Lower lobe of right lung (tissue), 2 donors: ENCODE data around the gene P2RX2. TPM values are rescaled to one million over a fixed set of nuclear protein-coding genes. Genes with fewer than 3 reads are reported as not detected.

Experiments
- ATAC-seq, 2 donors: fragments of 200-7000 bp; cut with Tn5 transposase; one replicate each; pipeline ENCODE4 v1.9.1; 2020 to 2022; ENCODE audit warnings: mild to moderate bottlenecking in 2 of 2, moderate library complexity in 2 of 2
- DNase-seq: peaks from one replicate; pipeline ENCODE4 v3.0.0-alpha.2; 2020
- H3K27ac ChIP-seq: fragments of 200-600 bp; one replicate; pipeline ENCODE4 v1.8.0; 2022
- H3K27me3 ChIP-seq: fragments of 200-600 bp; one replicate; pipeline ENCODE4 v1.8.0; 2022; ENCODE audit warnings: low read depth
- H3K36me3 ChIP-seq: fragments of 200-600 bp; one replicate; pipeline ENCODE4 v1.8.0; 2022; ENCODE audit warnings: mild to moderate bottlenecking
- H3K4me1 ChIP-seq: fragments of 200-600 bp; one replicate; pipeline ENCODE4 v1.8.0; 2022
- H3K4me3 ChIP-seq: fragments of 200-600 bp; one replicate; pipeline ENCODE4 v1.8.0; 2022; ENCODE audit warnings: mild to moderate bottlenecking
- H3K9me3 ChIP-seq: fragments of 200-600 bp; one replicate; pipeline ENCODE4 v1.8.0; 2022
- intact Hi-C: fragments of 100-400 bp; cut with DNase I; formaldehyde crosslinking; loops from one replicate; pipeline ENCODE4 v1.11.0; 2022
- total RNA-seq: library from RNA; stranded (reverse); fragmentation: NEBNext Ultra II Directional; extraction: Animal tissue kit (Norgen Biotek cat#: 25700); gene quantifications from one replicate; pipeline ENCODE4 v1.2.1, GENCODE V29; 2021
- TF ChIP-seq, protein P1 (sequence below): fragments of 200-600 bp; IDR thresholded peaks from one replicate; pipeline ENCODE4 v1.8.0; 2022; ENCODE audit warnings: antibody characterized with exemption, mild to moderate bottlenecking
- donor health status: DM: no; HTN: yes; CAD: no; lungs with severe emphysema.

Gene P2RX2
- total RNA-seq, 1 donor from 2014 or later = 0.56 TPM

DNA sequence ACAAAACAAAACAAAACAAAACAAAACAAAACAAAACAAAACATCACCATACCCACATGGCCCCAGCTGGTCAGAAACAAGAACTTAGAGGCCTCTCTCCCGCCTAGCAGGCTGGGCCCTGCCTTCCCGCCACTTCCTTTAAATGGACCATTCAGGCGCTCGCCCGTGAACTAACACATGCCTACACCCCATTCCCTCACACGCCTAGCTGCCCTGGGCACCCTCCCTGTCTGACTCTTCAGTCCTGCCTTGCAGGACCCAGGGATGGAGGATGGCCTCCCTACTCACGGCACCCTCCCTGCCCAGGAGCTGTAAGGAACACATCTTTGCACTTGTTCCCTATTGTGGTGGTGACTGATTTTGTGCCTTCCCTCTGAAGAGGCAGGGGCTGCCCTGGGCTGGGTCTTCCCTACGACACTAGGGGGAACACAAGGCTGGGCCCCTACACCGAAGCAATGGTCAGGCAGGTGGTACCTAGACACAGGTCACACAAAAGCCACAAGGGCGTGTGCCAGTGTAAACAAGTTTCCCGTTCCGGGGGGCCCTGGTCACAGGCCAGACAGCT lies 21.5 kb downstream of the P2RX2 start:
- no peaks in the 10 kb centered on the region for H3K27me3 ChIP-seq
- TF ChIP-seq, protein P1, sequence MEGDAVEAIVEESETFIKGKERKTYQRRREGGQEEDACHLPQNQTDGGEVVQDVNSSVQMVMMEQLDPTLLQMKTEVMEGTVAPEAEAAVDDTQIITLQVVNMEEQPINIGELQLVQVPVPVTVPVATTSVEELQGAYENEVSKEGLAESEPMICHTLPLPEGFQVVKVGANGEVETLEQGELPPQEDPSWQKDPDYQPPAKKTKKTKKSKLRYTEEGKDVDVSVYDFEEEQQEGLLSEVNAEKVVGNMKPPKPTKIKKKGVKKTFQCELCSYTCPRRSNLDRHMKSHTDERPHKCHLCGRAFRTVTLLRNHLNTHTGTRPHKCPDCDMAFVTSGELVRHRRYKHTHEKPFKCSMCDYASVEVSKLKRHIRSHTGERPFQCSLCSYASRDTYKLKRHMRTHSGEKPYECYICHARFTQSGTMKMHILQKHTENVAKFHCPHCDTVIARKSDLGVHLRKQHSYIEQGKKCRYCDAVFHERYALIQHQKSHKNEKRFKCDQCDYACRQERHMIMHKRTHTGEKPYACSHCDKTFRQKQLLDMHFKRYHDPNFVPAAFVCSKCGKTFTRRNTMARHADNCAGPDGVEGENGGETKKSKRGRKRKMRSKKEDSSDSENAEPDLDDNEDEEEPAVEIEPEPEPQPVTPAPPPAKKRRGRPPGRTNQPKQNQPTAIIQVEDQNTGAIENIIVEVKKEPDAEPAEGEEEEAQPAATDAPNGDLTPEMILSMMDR = no peak
- H3K4me3 ChIP-seq = no peak overlapping the region
- H3K36me3 ChIP-seq = peaks cover 83% of the 10 kb centered on the region
- no peaks in the 10 kb centered on the region for H3K9me3 ChIP-seq
- no peak for ATAC-seq
- no peak for DNase-seq
- H3K27ac ChIP-seq = no peak overlapping the region
- intact Hi-C loops = no loop called here
- H3K4me1 ChIP-seq = no peaks in the 10 kb centered on the region

DNA sequence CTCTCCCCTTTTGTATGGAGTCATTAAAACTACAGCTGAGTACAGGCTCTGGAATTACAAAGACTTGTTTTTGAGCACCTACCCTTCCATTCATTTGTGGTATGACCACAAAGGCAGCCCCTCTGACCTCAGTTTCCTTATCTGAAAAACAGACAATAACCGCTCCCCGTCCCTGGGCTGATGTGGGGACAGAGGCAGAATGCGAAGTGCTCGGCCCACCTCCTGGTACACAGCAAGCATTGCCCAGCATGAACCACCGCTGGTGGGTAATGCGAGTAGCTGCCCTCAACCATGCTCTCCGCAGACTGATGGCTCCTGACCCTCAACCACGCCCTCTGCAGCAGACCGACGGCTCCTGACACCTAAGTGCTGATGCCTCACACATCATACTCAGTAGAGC lies 22.4 kb downstream of the P2RX2 start:
- DNase-seq (no peak), ATAC-seq (no peak)
- Histone ChIP-seq H3K27ac (no peak overlapping the region), H3K9me3 (no peaks in the 10 kb centered on the region), H3K36me3 (peaks cover 75% of the 10 kb centered on the region), H3K4me1 (no peaks in the 10 kb centered on the region), H3K27me3 (no peaks in the 10 kb centered on the region), H3K4me3 (no peak overlapping the region)
- intact Hi-C loops = no loop called here
- TF ChIP-seq, protein P1 = no peak

DNA sequence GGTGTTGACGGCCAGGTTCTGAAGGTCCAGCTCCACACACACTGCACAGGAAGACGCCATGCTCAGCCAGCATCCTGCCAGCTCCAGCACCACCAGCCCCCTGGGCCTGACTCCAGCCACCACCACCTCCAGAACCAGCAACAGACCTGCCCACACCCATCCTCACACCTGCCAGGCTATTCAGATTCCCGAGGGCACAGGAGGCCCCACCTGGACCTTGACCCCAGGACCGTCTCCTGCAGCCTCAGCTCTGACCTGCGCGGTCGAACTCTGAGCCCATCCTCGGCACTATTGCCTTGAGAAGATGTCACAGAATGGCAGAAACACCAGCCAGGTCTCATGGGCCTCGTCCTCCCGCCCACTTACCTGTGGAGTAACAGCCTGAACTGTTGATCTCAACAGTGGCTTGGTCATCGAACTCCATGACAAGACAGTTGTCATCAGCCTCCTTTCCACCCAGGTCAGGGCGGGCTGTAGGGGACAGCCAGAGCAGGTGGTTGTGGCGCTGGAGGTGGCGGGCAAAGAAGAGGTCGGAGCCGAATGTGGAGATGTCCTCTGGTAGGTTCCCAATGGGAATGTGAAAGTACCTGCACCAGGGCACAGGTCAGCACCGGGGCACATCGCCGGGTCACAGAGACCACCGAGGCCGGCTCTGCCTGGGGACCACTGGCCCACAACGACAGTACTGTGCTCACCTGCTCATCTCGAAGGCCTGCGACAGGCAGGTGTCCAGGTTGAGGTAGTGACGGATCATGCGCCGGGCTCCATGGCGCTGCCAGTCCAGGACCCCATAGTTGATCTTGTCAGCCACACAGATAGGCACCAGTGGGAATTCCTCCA lies 23.5 kb downstream of the P2RX2 start:
- Histone ChIP-seq H3K4me3 (no peak overlapping the region), H3K9me3 (no peaks in the 10 kb centered on the region), H3K27me3 (no peaks in the 10 kb centered on the region), H3K27ac (no peak overlapping the region), H3K36me3 (peaks cover 76% of the 10 kb centered on the region), H3K4me1 (no peaks in the 10 kb centered on the region)
- ATAC-seq (no peak), DNase-seq (no peak)
- TF ChIP-seq, protein P1 = no peak
- intact Hi-C loops = no loop called here

DNA sequence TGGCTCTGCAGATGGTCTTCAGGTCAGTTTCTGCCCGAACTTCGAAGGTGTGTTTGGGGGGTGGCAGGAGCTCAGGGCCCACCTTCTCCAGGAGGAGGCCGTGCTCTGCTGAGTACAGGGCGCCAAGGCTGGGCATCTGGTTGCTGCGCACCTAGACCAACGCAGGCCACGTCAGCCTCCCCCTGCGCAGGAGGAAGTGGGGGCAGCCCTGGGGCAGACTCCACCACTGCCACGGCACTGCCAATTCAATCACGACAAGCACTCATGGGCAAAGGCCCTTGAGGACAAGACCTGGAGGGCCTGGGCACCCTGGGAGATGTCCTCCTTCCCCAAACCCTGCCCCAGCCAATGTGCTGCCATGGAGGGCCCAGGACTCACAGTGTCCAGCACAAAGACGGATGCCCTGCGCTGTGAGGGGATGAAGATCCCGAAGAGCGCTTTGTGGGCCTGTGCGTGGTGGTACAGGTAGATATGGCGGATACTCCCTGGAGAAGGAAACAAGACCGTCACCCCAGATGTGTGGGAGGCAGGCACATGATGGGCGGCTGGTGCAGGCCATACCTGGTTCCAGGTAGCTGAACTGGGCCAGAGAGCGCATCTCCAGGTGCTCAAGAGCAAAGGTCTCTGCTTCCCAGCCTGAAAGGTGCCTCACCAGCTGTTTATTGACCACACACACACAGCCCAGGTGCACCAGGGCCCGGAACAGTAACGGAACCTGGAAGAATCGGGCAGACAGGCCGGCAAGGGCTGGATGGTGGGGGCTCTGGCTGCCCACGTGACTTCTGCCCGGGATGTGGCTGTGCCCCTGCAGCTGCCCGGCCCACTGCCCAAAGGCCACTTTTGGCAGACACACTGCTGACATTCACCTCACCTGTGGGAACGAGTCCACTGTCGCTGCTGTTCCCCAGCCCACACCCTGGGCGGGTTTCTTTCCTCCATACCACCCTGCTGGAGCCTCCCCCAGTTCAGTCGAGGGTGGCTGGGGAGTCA lies 24.6 kb downstream of the P2RX2 start:
- intact Hi-C loops = no loop called here
- H3K9me3 ChIP-seq = no peaks in the 10 kb centered on the region
- TF ChIP-seq, protein P1 = no peak
- H3K27me3 ChIP-seq = no peaks in the 10 kb centered on the region
- no peak overlapping the region for H3K27ac ChIP-seq
- no peaks in the 10 kb centered on the region for H3K4me1 ChIP-seq
- H3K36me3 ChIP-seq = peaks cover 74% of the 10 kb centered on the region
- H3K4me3 ChIP-seq = no peak overlapping the region
- ATAC-seq (no peak), DNase-seq (no peak)

DNA sequence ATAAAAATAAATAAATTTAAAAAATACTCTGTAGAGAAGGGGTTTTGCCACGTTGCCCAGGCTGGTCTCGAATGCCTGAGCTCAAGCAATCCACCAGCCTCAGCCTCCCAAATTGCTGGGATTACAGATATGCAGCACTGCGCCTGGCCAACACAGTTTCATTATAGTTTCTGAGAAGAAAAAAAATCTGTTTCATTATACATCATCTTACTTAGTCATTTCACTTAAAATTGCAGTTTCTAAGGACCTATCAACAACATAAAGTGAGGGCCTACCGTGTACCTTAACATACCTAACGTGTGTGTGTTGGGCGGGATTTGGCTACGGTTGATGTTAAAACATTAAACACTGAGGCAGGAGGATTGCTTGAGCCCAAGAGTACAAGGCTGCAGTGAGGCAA lies 28.3 kb downstream of the P2RX2 start:
- no peak overlapping the region for H3K27ac ChIP-seq
- no peak for ATAC-seq
- peaks cover 64% of the 10 kb centered on the region for H3K36me3 ChIP-seq
- no peaks in the 10 kb centered on the region for H3K27me3 ChIP-seq
- H3K4me3 ChIP-seq = no peak overlapping the region
- no peak for DNase-seq
- H3K9me3 ChIP-seq = no peaks in the 10 kb centered on the region
- H3K4me1 ChIP-seq = no peaks in the 10 kb centered on the region
- intact Hi-C loops = no loop called here
- TF ChIP-seq, protein P1 = no peak
